ENCODE results near the gene EFCAB11.
"Not testable (repeated sequence)": the region's sequence is repeated elsewhere in the genome, so short reads cannot be mapped to it uniquely, and the experiment has no call there.

- not testable (repeated sequence) for TF ChIP-seq POLR2A (IDR thresholded peaks at IDR 0.05)
- TF ChIP-seq, protein P1, sequence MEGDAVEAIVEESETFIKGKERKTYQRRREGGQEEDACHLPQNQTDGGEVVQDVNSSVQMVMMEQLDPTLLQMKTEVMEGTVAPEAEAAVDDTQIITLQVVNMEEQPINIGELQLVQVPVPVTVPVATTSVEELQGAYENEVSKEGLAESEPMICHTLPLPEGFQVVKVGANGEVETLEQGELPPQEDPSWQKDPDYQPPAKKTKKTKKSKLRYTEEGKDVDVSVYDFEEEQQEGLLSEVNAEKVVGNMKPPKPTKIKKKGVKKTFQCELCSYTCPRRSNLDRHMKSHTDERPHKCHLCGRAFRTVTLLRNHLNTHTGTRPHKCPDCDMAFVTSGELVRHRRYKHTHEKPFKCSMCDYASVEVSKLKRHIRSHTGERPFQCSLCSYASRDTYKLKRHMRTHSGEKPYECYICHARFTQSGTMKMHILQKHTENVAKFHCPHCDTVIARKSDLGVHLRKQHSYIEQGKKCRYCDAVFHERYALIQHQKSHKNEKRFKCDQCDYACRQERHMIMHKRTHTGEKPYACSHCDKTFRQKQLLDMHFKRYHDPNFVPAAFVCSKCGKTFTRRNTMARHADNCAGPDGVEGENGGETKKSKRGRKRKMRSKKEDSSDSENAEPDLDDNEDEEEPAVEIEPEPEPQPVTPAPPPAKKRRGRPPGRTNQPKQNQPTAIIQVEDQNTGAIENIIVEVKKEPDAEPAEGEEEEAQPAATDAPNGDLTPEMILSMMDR (IDR thresholded peaks at IDR 0.05) = not testable (repeated sequence)
Measured at GRCh38 chr14:89893388-89893787, 61.1 kb downstream of the EFCAB11 start.
